Measurements from ENCODE around the gene MED13L. TPM values are rescaled to one million over a fixed set of nuclear protein-coding genes. Genes with fewer than 3 reads are reported as not detected.
"Not testable (repeated sequence)": the region's sequence is repeated elsewhere in the genome, so short reads cannot be mapped to it uniquely, and the experiment has no call there.

Gene MED13L
- total RNA-seq, 1 experiment from 2014 or later, result 89.0 TPM

DNA sequence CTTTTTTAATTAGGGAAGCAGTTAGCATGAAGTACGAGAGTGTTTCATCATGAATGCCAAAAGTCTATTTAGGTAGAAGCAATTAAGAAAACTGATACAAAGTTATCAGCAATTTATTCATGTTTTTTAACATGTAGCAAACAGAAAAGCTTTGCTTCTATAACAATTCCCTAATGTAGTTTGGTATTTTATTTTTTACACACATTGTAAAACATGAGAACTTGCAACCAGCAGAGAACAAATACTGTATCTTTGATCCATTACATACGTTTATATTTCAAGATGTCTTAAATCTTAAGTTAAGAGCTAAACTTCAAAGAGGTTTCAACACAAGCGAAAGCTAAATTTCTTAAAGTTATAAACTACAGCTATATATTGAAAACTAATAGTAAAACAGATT lies 39.3 kb downstream of the MED13L start:
- TF ChIP-seq, protein P1, sequence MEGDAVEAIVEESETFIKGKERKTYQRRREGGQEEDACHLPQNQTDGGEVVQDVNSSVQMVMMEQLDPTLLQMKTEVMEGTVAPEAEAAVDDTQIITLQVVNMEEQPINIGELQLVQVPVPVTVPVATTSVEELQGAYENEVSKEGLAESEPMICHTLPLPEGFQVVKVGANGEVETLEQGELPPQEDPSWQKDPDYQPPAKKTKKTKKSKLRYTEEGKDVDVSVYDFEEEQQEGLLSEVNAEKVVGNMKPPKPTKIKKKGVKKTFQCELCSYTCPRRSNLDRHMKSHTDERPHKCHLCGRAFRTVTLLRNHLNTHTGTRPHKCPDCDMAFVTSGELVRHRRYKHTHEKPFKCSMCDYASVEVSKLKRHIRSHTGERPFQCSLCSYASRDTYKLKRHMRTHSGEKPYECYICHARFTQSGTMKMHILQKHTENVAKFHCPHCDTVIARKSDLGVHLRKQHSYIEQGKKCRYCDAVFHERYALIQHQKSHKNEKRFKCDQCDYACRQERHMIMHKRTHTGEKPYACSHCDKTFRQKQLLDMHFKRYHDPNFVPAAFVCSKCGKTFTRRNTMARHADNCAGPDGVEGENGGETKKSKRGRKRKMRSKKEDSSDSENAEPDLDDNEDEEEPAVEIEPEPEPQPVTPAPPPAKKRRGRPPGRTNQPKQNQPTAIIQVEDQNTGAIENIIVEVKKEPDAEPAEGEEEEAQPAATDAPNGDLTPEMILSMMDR (IDR thresholded peaks at IDR 0.05; ENCODE audit: unreplicated experiment), result no peak
- Mint-ChIP-seq H3K9me3 (ENCODE audit: low read depth, unreplicated experiment) (no peaks in the 10 kb centered on the region), H3K27me3 (ENCODE audit: unreplicated experiment) (no peaks in the 10 kb centered on the region), H3K36me3 (ENCODE audit: insufficient read depth, unreplicated experiment) (peaks cover 9% of the 10 kb centered on the region), H3K4me3 (ENCODE audit: low read depth, unreplicated experiment) (no peak overlapping the region), H3K27ac (ENCODE audit: unreplicated experiment) (no peak overlapping the region), H3K4me1 (ENCODE audit: low read depth, unreplicated experiment) (peaks cover 5% of the 10 kb centered on the region)
- no TSS peak for BruUV-seq (replicated peaks)
- intact Hi-C loops (cut with micrococcal nuclease; ENCODE audit: unreplicated experiment), result loop anchor here (5.0 kb wide), 1 partner anchor 241 kb away; no protein-coding TSS in a partner anchor
- DNase-seq, result no peak
- CTCF ChIA-PET, result no interaction called here

DNA sequence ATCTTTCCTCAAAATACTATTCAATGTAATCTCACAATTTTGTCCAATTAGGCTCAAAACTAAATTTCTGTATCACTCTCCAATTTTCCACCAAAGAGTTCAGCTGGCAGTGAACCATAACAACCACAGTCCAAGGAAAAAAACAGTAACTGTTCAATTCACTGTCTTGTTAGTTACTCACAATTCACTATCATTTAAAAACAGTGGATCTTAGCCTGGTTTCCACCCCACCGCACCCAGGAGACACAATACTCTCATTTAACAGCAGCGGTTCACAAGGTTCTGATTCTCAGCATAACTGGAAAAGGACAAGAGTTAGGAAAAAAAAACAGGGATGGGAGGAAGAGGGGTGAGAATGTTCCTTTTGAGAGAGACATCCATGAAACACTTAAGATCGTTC lies 40.5 kb downstream of the MED13L start:
- CTCF ChIA-PET, result interaction anchor here (1.9 kb wide), 1 partner anchor 221 kb away, joined by 6 read pairs; no protein-coding TSS in a partner anchor
- peaks cover 9% of the 10 kb centered on the region for H3K36me3 Mint-ChIP-seq (ENCODE audit: insufficient read depth, unreplicated experiment)
- no TSS peak for BruUV-seq (replicated peaks)
- no peak overlapping the region for H3K27ac Mint-ChIP-seq (ENCODE audit: unreplicated experiment)
- no peaks in the 10 kb centered on the region for H3K9me3 Mint-ChIP-seq (ENCODE audit: low read depth, unreplicated experiment)
- DNase-seq, result no peak
- H3K4me3 Mint-ChIP-seq (ENCODE audit: low read depth, unreplicated experiment), result no peak overlapping the region
- TF ChIP-seq, protein P1 (IDR thresholded peaks at IDR 0.05; ENCODE audit: unreplicated experiment), result no peak
- no peaks in the 10 kb centered on the region for H3K27me3 Mint-ChIP-seq (ENCODE audit: unreplicated experiment)
- no peaks in the 10 kb centered on the region for H3K4me1 Mint-ChIP-seq (ENCODE audit: low read depth, unreplicated experiment)
- intact Hi-C loops (cut with micrococcal nuclease; ENCODE audit: unreplicated experiment), result loop anchor here (1.0 to 5.0 kb wide), 3 partner anchors 96 to 240 kb away; no protein-coding TSS in a partner anchor

DNA sequence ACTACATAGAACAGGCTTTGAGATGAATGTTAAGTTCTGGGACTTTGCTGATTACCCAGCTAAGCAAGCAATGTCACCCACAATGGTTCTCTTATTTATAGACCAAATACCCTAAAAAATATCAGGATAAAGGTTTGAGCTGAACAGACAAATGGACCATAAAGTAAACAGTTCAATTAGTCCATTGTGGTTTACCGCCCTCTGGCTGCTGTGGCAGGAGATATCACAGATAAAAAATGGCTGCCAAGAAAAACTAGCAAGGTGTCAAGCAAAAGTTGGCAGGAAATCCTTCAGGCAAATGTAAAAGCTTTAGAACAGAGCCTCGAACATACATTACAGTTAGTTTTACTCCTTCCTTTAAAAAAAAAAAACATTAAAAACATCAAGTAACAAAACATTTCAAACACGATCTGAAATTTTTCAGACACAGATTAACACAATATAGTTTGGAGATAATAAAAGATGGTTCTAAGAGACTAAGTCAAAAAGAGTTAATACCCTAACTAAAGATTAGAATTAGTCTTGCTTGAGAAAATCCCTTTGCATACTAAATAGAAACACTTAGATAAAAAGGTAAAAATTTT lies 41.3 kb downstream of the MED13L start:
- no peaks in the 10 kb centered on the region for H3K4me1 Mint-ChIP-seq (ENCODE audit: low read depth, unreplicated experiment)
- no peak overlapping the region for H3K4me3 Mint-ChIP-seq (ENCODE audit: low read depth, unreplicated experiment)
- peaks cover 9% of the 10 kb centered on the region for H3K36me3 Mint-ChIP-seq (ENCODE audit: insufficient read depth, unreplicated experiment)
- no peaks in the 10 kb centered on the region for H3K9me3 Mint-ChIP-seq (ENCODE audit: low read depth, unreplicated experiment)
- peak; percentile 42 for DNase-seq
- TF ChIP-seq, protein P1 (IDR thresholded peaks at IDR 0.05; ENCODE audit: unreplicated experiment), result peak; percentile 56
- CTCF ChIA-PET, result interaction anchor here (0.6 to 1.9 kb wide), 8 partner anchors 11 to 440 kb away, joined by 3 to 6 read pairs (median 4); no protein-coding TSS in a partner anchor
- intact Hi-C loops (cut with micrococcal nuclease; ENCODE audit: unreplicated experiment), result loop anchor here (1.0 to 5.0 kb wide), 3 partner anchors 95 to 239 kb away; no protein-coding TSS in a partner anchor
- H3K27ac Mint-ChIP-seq (ENCODE audit: unreplicated experiment), result no peak overlapping the region
- no peaks in the 10 kb centered on the region for H3K27me3 Mint-ChIP-seq (ENCODE audit: unreplicated experiment)
- BruUV-seq (replicated peaks), result no TSS peak

DNA sequence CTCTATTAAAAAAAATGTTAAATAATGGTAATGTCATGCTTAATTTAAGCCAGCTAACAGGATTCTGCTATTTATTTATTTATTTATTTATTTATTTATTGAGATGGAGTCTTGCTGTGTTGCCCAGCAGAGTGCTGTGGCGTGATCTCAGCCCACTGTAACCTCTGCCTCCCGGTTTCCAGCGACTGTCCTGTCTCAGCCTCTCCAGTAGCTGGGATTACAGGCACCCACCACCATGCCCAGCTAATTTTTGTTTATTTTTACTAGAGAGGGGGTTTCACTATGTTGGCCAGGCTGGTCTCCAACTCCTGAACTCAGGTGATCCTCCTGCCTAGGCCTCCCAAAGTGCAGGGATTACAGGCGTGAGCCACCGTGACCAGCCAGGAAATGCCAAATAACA lies 43.3 kb downstream of the MED13L start:
- H3K4me1 Mint-ChIP-seq (ENCODE audit: low read depth, unreplicated experiment); DNase-seq; H3K27me3 Mint-ChIP-seq (ENCODE audit: unreplicated experiment); H3K9me3 Mint-ChIP-seq (ENCODE audit: low read depth, unreplicated experiment); CTCF ChIA-PET; H3K4me3 Mint-ChIP-seq (ENCODE audit: low read depth, unreplicated experiment); H3K27ac Mint-ChIP-seq (ENCODE audit: unreplicated experiment); BruUV-seq (replicated peaks); H3K36me3 Mint-ChIP-seq (ENCODE audit: insufficient read depth, unreplicated experiment): not testable (repeated sequence)
- intact Hi-C loops (cut with micrococcal nuclease; ENCODE audit: unreplicated experiment), result loop anchor here (2.0 kb wide), 1 partner anchor 85 kb away; no protein-coding TSS in a partner anchor

DNA sequence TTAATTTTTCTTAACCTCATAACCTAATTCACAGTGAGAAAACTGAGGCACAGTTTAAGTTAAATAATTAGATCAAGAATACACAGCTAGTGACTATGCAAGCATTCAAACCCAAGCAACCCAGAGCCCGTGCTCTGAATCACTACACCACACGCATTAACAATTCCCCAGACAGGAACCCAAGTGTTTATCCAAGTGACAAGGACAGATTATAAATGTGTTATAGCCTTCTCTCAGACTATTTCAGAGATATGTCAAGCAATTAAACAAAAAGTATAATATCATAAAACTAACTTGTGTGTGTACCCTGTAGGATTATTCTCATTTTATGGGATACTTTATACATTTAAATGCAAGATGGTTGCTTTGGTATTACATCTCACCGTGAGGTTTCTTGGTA lies 43.8 kb downstream of the MED13L start:
- TF ChIP-seq, protein P1 (IDR thresholded peaks at IDR 0.05; ENCODE audit: unreplicated experiment), result no peak
- intact Hi-C loops (cut with micrococcal nuclease; ENCODE audit: unreplicated experiment), result loop anchor here (2.0 kb wide), 1 partner anchor 85 kb away; no protein-coding TSS in a partner anchor
- DNase-seq, result no peak
- Mint-ChIP-seq H3K36me3 (ENCODE audit: insufficient read depth, unreplicated experiment) (no peaks in the 10 kb centered on the region), H3K27ac (ENCODE audit: unreplicated experiment) (no peak overlapping the region), H3K9me3 (ENCODE audit: low read depth, unreplicated experiment) (no peaks in the 10 kb centered on the region), H3K4me1 (ENCODE audit: low read depth, unreplicated experiment) (no peaks in the 10 kb centered on the region), H3K4me3 (ENCODE audit: low read depth, unreplicated experiment) (no peak overlapping the region), H3K27me3 (ENCODE audit: unreplicated experiment) (no peaks in the 10 kb centered on the region)
- BruUV-seq (replicated peaks), result no TSS peak
- CTCF ChIA-PET, result no interaction called here
